OCI-LY1 (cell line): ENCODE results near the gene GNB1L.

Experiments used
- CTCF ChIP-seq: fragments of 200-600 bp; sonication (generic), shearing (Covaris generic); IDR thresholded peaks from 2 replicates; pipeline ENCODE4 v1.5.1; 2017; ENCODE audit warnings: mild to moderate bottlenecking, antibody characterized with exemption, low read length, moderate library complexity, mixed read lengths
- EZH2 ChIP-seq: fragments of 200-600 bp; sonication (generic), shearing (Covaris generic); IDR thresholded peaks from 2 replicates; pipeline ENCODE4 v1.8.0; 2017; ENCODE audit warnings: borderline replicate concordance, mixed run types, mild to moderate bottlenecking, antibody characterized with exemption, low read length, moderate library complexity, mixed read lengths

- TF ChIP-seq CTCF, result no peak
- TF ChIP-seq EZH2, result no peak
These were observed 88.5 kb downstream of the GNB1L start for GRCh38 chr22:19766240-19766510.
